B cell (primary cell): ENCODE results near the gene RDH14. TPM values are rescaled to one million over a fixed set of nuclear protein-coding genes. Genes with fewer than 3 reads are reported as not detected.

Source experiments
- ATAC-seq: fragments of 200-7000 bp; cut with Tn5 transposase; one replicate; pipeline ENCODE4 v1.10.0; 2021; ENCODE audit warnings: low read depth, mild to moderate bottlenecking, moderate number of reproducible peaks, moderate library complexity
- CTCF ChIA-PET: fragments of 350-600 bp; sonication (Branson Sonifier 250); formaldehyde crosslinking; loops from one replicate; lab custom pipeline; 2021; ENCODE audit warnings: antibody characterized with exemption, inconsistent platforms; lab: Charles Lee
- POLR2A ChIA-PET: fragments of 350-600 bp; sonication (Branson Sonifier 250); formaldehyde crosslinking; loops from one replicate; lab custom pipeline; 2021; ENCODE audit warnings: antibody characterized with exemption; lab: Charles Lee
- DNase-seq: peaks from one replicate; pipeline ENCODE4 v3.0.0; 2013
- H2AFZ ChIP-seq: 2 replicates; pipeline ENCODE4 v1.6.1; 2012; ENCODE audit warnings: mild to moderate bottlenecking, low read depth, low read length; ENCODE audit not compliant: insufficient read depth, poor library complexity, severe bottlenecking
- H3K27ac ChIP-seq, 2 donors: 1 replicate in 1 of 2; 2 replicates in 1 of 2; pipeline ENCODE4 v1.5.1; 2012 to 2013; ENCODE audit warnings: low read length in 2 of 2, mild to moderate bottlenecking in 2 of 2, moderate library complexity in 1 of 2
- H3K27me3 ChIP-seq, 4 experiments: fragments of 200-600 bp in 1 of 4; sonication (generic) in 1 of 4; replicated peaks in 1 of 4; 1 replicate in 2 of 4; 2 replicates in 2 of 4; pipeline versions ENCODE4 v1.6.1 to v1.7.0; 2013 to 2016; ENCODE audit warnings: low read length in 3 of 4, mild to moderate bottlenecking in 2 of 4, mixed read lengths in 1 of 4, moderate library complexity in 1 of 4; ENCODE audit not compliant: insufficient read depth in 4 of 4, control insufficient read depth in 3 of 4; ENCODE audit errors: control extremely low read depth in 1 of 4
- H3K36me3 ChIP-seq, 2 experiments: replicated peaks in 1 of 2; 1 replicate in 1 of 2; 2 replicates in 1 of 2; pipeline versions ENCODE4 v1.6.1 to v1.7.1; 2013; ENCODE audit warnings: low read length in 1 of 2; ENCODE audit not compliant: insufficient read depth in 2 of 2, control insufficient read depth in 1 of 2; ENCODE audit errors: control extremely low read depth in 1 of 2, extremely low read depth in 1 of 2
- H3K4me1 ChIP-seq, 2 donors: fragments of 200-600 bp in 1 of 2; sonication (generic) in 1 of 2; 1 replicate in 1 of 2; 2 replicates in 1 of 2; pipeline versions ENCODE4 v1.5.1 to v1.6.1; 2013 to 2017; ENCODE audit warnings: low read length in 2 of 2; ENCODE audit not compliant: control insufficient read depth in 2 of 2, insufficient read depth in 2 of 2
- H3K4me2 ChIP-seq: replicated peaks from 2 replicates; pipeline ENCODE3; 2012; ENCODE audit warnings: mild to moderate bottlenecking, low read depth, low read length; ENCODE audit not compliant: poor library complexity, severe bottlenecking
- H3K4me3 ChIP-seq, 5 experiments: fragments of 200-600 bp in 1 of 5; sonication (generic) in 1 of 5; 1 replicate in 3 of 5; 2 replicates in 2 of 5; pipeline versions ENCODE4 v1.5.1 to v1.7.0; 2011 to 2016; ENCODE audit warnings: low read length in 4 of 5, mild to moderate bottlenecking in 4 of 5, low read depth in 2 of 5, control low read depth in 1 of 5, moderate library complexity in 1 of 5; ENCODE audit not compliant: insufficient read depth in 1 of 5; ENCODE audit errors: control extremely low read depth in 1 of 5, extremely low read depth in 1 of 5
- H3K79me2 ChIP-seq: fragments of 200-600 bp; sonication (generic); one replicate; pipeline ENCODE4 v1.6.0; 2016; ENCODE audit warnings: low read length; ENCODE audit not compliant: control insufficient read depth, insufficient read depth
- H3K9ac ChIP-seq: fragments of 200-600 bp; sonication (generic); 2 replicates; pipeline ENCODE4 v1.6.1; 2017; ENCODE audit warnings: mild to moderate bottlenecking, low read length, moderate library complexity
- H3K9me3 ChIP-seq, 3 donors: one replicate each; pipeline versions ENCODE4 v1.6.1 to v1.7.1; 2013; ENCODE audit warnings: low read length in 2 of 3; ENCODE audit not compliant: control insufficient read depth in 2 of 3, insufficient read depth in 1 of 3; ENCODE audit errors: control extremely low read depth in 1 of 3
- H4K20me1 ChIP-seq: 2 replicates; pipeline ENCODE4 v1.6.0; 2012; ENCODE audit warnings: mild to moderate bottlenecking, low read length; ENCODE audit not compliant: insufficient read depth, control insufficient read depth, poor library complexity, severe bottlenecking
- H3K27ac Mint-ChIP-seq: one replicate; pipeline ENCODE4 v1.8.0; 2021; ENCODE audit warnings: mixed read lengths
- H3K27me3 Mint-ChIP-seq: one replicate; pipeline ENCODE4 v1.8.0; 2021; ENCODE audit warnings: mixed read lengths
- H3K4me1 Mint-ChIP-seq: one replicate; pipeline ENCODE4 v1.8.0; 2021; ENCODE audit warnings: mixed read lengths
- H3K4me3 Mint-ChIP-seq: one replicate; pipeline ENCODE4 v1.8.0; 2021; ENCODE audit warnings: mixed read lengths
- H3K9me3 Mint-ChIP-seq: one replicate; pipeline ENCODE4 v1.8.0; 2022; ENCODE audit warnings: mixed read lengths; ENCODE audit not compliant: insufficient read depth
- CTCF ChIP-seq: fragments of 200-600 bp; IDR thresholded peaks from one replicate; pipeline ENCODE4 v1.8.0; 2022; ENCODE audit warnings: antibody characterized with exemption, mild to moderate bottlenecking
- EZH2 ChIP-seq: IDR thresholded peaks from 2 replicates; pipeline ENCODE4 v1.6.1; 2012; ENCODE audit warnings: borderline replicate concordance, low read depth, mild to moderate bottlenecking, moderate library complexity, low read length; ENCODE audit not compliant: insufficient read depth, poor library complexity, severe bottlenecking
- whole genome bisulfite sequencing: methylation state at CpG from one replicate; pipeline ENCODE4 v1.1.5; 2013; ENCODE audit warnings: missing lambda C conversion rate; ENCODE audit not compliant: insufficient coverage; 5-methylcytosine and 5-hydroxymethylcytosine counted together
- intact Hi-C: fragments of 100-400 bp; cut with micrococcal nuclease; formaldehyde crosslinking; loops from one replicate; pipeline ENCODE4 v1.10.0; 2022
- polyA plus RNA-seq: library from polyadenylated mRNA; depleted of rRNA; stranded (reverse); fragments of >200 nt; gene quantifications from 2 replicates; pipeline ENCODE4 v1.2.3, GENCODE V29; 2012
- total RNA-seq, 2 donors: library from RNA; stranded (reverse); fragments of 120-200 nt in 1 of 2; gene quantifications; 1 replicate in 1 of 2; 2 replicates in 1 of 2; pipeline versions ENCODE4 v1.2.3 to v1.2.4, GENCODE V29; 2013 to 2022

RDH14 gene
- total and polyA plus RNA-seq, 2 donors (not counting 1 experiment from before 2014, with no cell fraction given), result 9.6 to 18.5 TPM

DNA sequence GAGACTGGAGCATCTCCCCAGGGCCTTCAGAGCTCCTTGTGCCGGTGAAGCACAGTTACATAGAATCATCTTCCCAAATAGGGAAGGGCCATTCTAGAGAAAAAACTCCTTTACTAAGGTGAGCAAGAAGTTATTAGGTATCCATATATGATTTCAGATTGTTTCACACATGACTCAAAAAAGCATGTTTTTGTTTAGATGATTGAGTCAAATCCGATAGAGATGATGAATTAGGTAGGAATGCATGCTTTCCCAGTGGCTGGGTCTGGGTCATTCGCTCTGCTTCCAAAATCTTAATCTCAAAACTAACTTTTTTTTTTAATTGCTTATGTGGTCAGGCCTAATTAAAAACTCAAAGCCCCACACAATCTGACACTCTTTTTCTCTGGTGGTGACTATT lies 25.1 kb upstream of the RDH14 start:
- Histone ChIP-seq H2AFZ (no peak overlapping the region), H3K4me1 (no peaks in the 10 kb centered on the region), H4K20me1 (no peaks in the 10 kb centered on the region), H3K4me3 (no peak overlapping the region), H3K9ac (no peak overlapping the region), H3K27ac (no peak overlapping the region), H3K9me3 (peaks cover 0 to 12% (median 1%) of the 10 kb centered on the region in 3 donors), H3K79me2 (no peaks in the 10 kb centered on the region), H3K27me3 (no peaks in the 10 kb centered on the region), H3K36me3 (no peaks in the 10 kb centered on the region), H3K4me2 (no peak overlapping the region)
- H3K27ac Mint-ChIP-seq, result no peak overlapping the region
- intact Hi-C loops, result no loop called here
- no CpG with 5 or more reads among the region's 3 CpGs for WGBS
- H3K4me1 Mint-ChIP-seq, result no peaks in the 10 kb centered on the region
- H3K9me3 Mint-ChIP-seq, result no peaks in the 10 kb centered on the region
- POLR2A ChIA-PET, result no interaction called here
- no peak overlapping the region for H3K4me3 Mint-ChIP-seq
- H3K27me3 Mint-ChIP-seq, result no peaks in the 10 kb centered on the region
- TF ChIP-seq EZH2 (no peak), CTCF (no peak)
- no peak for DNase-seq
- no peak for ATAC-seq
- CTCF ChIA-PET, result no interaction called here

DNA sequence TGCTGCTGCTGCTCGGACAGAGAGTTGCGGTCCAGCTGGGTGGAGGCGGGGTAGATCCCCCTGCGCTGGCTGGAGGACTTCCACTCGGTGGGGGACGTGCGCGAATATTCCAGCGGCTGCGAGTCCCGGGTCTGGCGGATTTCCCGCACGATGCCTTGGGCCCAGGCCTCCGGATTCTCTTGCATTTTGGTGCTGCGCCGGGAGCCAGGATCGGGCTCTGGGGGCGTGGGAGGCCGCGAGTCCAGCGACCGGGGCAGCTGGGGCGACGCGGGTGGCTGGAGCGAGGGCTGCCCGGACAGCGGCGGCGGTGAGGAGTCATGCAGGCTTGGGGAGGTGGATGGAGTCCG lies 24.1 kb upstream of the RDH14 start:
- ATAC-seq (no peak), DNase-seq (no peak)
- intact Hi-C loops, result no loop called here
- Histone ChIP-seq H3K9ac (no peak overlapping the region), H3K27me3 (no peaks in the 10 kb centered on the region), H3K36me3 (no peaks in the 10 kb centered on the region), H3K4me1 (no peaks in the 10 kb centered on the region), H2AFZ (no peak overlapping the region), H3K27ac (no peak overlapping the region), H3K4me3 (no peak overlapping the region), H3K4me2 (no peak overlapping the region), H3K79me2 (no peaks in the 10 kb centered on the region), H4K20me1 (no peaks in the 10 kb centered on the region), H3K9me3 (peaks cover 0 to 12% (median 1%) of the 10 kb centered on the region in 3 donors)
- Mint-ChIP-seq H3K27ac (no peak overlapping the region), H3K27me3 (no peaks in the 10 kb centered on the region), H3K4me1 (no peaks in the 10 kb centered on the region), H3K9me3 (no peaks in the 10 kb centered on the region), H3K4me3 (no peak overlapping the region)
- ChIA-PET CTCF (no interaction called here), POLR2A (no interaction called here)
- TF ChIP-seq CTCF (no peak), EZH2 (no peak)
- 92% methylated on average over 32 of the region's 32 CpGs for WGBS
